Common myeloid progenitor, CD34-positive (primary cell): ENCODE data around the gene ACAP2.

Experiments
- CTCF ChIA-PET: fragments of 350-600 bp; sonication (Branson Sonifier 250); formaldehyde crosslinking; loops from one replicate; lab custom pipeline; 2021; ENCODE audit warnings: antibody characterized with exemption; lab: Charles Lee
- POLR2A ChIA-PET: fragments of 350-600 bp; sonication (Branson Sonifier 250); formaldehyde crosslinking; loops from one replicate; lab custom pipeline; 2021; ENCODE audit warnings: antibody characterized with exemption; lab: Charles Lee
- DNase-seq, 3 donors: peaks; one replicate each; pipeline versions ENCODE4 v3.0.0 to v3.0.0-alpha.2; 2013
- H3K27ac ChIP-seq, 2 experiments: 1 replicate in 1 of 2; 2 replicates in 1 of 2; pipeline ENCODE4 v1.7.0; 2013; ENCODE audit warnings: inconsistent platforms in 2 of 2, low read length in 2 of 2, mild to moderate bottlenecking in 2 of 2, low read depth in 1 of 2, moderate library complexity in 1 of 2; ENCODE audit not compliant: severe bottlenecking in 2 of 2, insufficient read depth in 1 of 2, poor library complexity in 1 of 2
- H3K27me3 ChIP-seq, 5 experiments: replicated peaks in 2 of 5; 1 replicate in 3 of 5; 2 replicates in 2 of 5; pipeline versions ENCODE4 v1.6.1 to v1.7.0; 2013; ENCODE audit warnings: low read length in 4 of 5, mild to moderate bottlenecking in 2 of 5, moderate library complexity in 2 of 5, inconsistent platforms in 1 of 5; ENCODE audit not compliant: insufficient read depth in 5 of 5, control insufficient read depth in 4 of 5
- H3K36me3 ChIP-seq, 4 experiments: 1 replicate in 2 of 4; 2 replicates in 2 of 4; pipeline versions ENCODE4 v1.6.1 to v1.7.0; 2013; ENCODE audit warnings: low read length in 3 of 4, control low read depth in 1 of 4, mild to moderate bottlenecking in 1 of 4; ENCODE audit not compliant: control insufficient read depth in 4 of 4, insufficient read depth in 4 of 4
- H3K4me1 ChIP-seq, 4 experiments: 1 replicate in 3 of 4; 2 replicates in 1 of 4; pipeline versions ENCODE4 v1.6.1 to v1.7.1; 2013; ENCODE audit warnings: low read length in 3 of 4, mild to moderate bottlenecking in 3 of 4, control low read depth in 1 of 4, inconsistent platforms in 1 of 4, moderate library complexity in 1 of 4; ENCODE audit not compliant: control insufficient read depth in 4 of 4, insufficient read depth in 4 of 4; ENCODE audit errors: control extremely low read depth in 1 of 4
- H3K4me3 ChIP-seq, 7 experiments: 1 replicate in 4 of 7; 2 replicates in 3 of 7; pipeline versions ENCODE4 v1.5.1 to v1.7.0; 2013; ENCODE audit warnings: mild to moderate bottlenecking in 7 of 7, low read length in 6 of 7, moderate library complexity in 6 of 7, inconsistent platforms in 2 of 7, low read depth in 2 of 7, control low read depth in 1 of 7; ENCODE audit not compliant: insufficient read depth in 4 of 7, control insufficient read depth in 1 of 7; ENCODE audit errors: extremely low read depth in 1 of 7
- H3K9me3 ChIP-seq, 5 experiments: 1 replicate in 4 of 5; 2 replicates in 1 of 5; pipeline versions ENCODE4 v1.6.1 to v1.7.1; 2013; ENCODE audit warnings: low read length in 4 of 5, mild to moderate bottlenecking in 2 of 5, inconsistent platforms in 1 of 5, low read depth in 1 of 5, moderate library complexity in 1 of 5; ENCODE audit not compliant: control insufficient read depth in 4 of 5, insufficient read depth in 2 of 5; ENCODE audit errors: control extremely low read depth in 1 of 5
- WGBS: methylation state at CpG from one replicate; pipeline ENCODE4 v1.1.5; 2013; ENCODE audit not compliant: insufficient coverage; 5-methylcytosine and 5-hydroxymethylcytosine counted together

The ACAP2 gene

DNA sequence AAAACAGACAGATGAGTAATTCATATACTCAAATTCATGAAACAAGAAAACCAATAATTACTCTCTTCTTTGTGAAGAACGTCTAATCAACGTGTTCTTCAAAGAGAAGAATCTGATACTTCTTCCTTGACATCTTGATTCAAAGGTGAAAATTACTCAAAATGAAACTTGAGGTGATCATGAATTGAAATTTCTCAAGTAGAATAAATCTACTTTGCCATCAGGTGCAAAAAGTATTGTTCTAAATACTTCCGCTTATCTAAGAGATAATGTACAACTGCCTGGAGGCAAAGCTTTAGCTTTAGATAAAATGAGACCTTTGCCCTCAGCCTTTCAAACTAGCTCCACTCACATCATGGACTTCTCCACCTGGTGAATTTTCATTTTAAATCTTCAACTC, 158.0 kb downstream of the ACAP2 start:
- H3K9me3 ChIP-seq, result no peaks in the 10 kb centered on the region
- ChIA-PET POLR2A (no interaction called here), CTCF (interaction anchor here (1.0 to 2.0 kb wide), 4 partner anchors 10 to 238 kb away, joined by 3 to 6 read pairs (median 4); no protein-coding TSS in a partner anchor)
- DNase-seq, result no peak
- no peak overlapping the region for H3K4me3 ChIP-seq
- H3K4me1 ChIP-seq, result no peaks in the 10 kb centered on the region
- H3K36me3 ChIP-seq, result peaks cover 10 to 60% (median 42%) of the 10 kb centered on the region in 4 experiments
- no peak overlapping the region for H3K27ac ChIP-seq
- no peaks in the 10 kb centered on the region for H3K27me3 ChIP-seq
- WGBS, result 100% methylated on average over 1 of the region's 3 CpGs

DNA sequence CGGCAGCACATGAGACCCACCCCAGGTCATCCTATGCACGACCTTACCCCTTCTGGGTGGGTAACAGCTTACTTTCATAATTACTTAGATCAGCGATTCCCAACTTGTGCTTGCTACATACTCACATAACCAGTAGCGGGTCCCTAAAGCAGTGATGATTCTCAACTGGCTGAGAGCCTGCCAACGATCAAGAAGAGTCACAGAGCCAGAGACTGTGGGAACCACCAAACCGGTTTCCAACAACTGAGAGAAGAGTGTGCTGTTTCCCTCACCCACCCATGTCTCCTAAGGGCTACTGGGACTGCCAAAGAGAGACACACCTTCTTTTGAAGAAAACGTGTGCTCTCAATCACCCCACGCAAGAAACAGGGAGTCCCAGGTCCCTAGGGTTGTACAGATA, 159.9 kb downstream of the ACAP2 start:
- no peaks in the 10 kb centered on the region for H3K27me3 ChIP-seq
- no peaks in the 10 kb centered on the region for H3K9me3 ChIP-seq
- 96% methylated on average over 8 of the region's 8 CpGs for WGBS
- H3K36me3 ChIP-seq, result peaks cover 10 to 58% (median 33%) of the 10 kb centered on the region in 4 experiments
- no peaks in the 10 kb centered on the region for H3K4me1 ChIP-seq
- ChIA-PET POLR2A (no interaction called here), CTCF (interaction anchor here (1.1 to 2.0 kb wide), 2 partner anchors 12 to 240 kb away, joined by 6 read pairs; partner anchors contain the start of gene XXYLT1)
- no peak for DNase-seq
- H3K27ac ChIP-seq, result no peak overlapping the region
- no peak overlapping the region for H3K4me3 ChIP-seq

DNA sequence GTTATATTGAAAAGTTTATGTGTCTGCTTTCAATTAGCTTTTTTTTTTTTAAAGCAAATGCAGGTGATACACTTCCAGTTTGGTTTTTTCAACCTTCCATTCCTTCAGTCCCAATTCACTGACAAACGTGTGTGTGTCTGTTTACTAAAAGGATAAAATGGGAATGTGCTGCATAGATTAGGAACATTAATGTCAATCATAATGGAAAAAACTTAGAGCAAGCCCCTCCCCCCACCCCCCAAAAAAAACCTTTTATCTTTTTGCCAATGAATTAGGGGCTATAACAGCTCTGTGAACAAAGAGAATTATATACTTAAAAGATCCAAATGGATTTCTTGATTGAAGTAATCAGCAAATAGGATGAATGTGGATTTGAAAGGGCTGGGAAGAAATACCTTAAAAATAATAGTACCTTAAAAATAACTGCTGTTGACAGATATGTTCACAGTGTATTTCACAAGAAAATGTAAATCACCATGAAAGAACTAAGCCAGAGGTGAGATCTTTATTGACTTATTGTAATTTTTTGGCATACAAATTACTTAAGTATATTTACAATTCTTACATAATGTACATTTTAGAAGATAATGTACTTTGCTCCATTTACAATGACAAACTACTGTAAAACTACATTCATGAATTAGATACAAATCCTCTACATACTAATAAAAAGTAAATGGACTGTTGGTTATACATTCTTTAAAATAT, 168.4 kb downstream of the ACAP2 start:
- ChIA-PET CTCF (interaction anchor here (0.9 to 2.6 kb wide), 9 partner anchors 10 to 252 kb away, joined by 3 to 18 read pairs (median 4); no protein-coding TSS in a partner anchor), POLR2A (no interaction called here)
- Histone ChIP-seq H3K4me1 (peaks cover 6 to 20% (median 18%) of the 10 kb centered on the region in 4 experiments), H3K9me3 (no peaks in the 10 kb centered on the region), H3K36me3 (peaks cover 2 to 14% (median 8%) of the 10 kb centered on the region in 4 experiments), H3K27ac (no peak overlapping the region), H3K27me3 (no peaks in the 10 kb centered on the region), H3K4me3 (no peak overlapping the region)
- no CpG with 5 or more reads among the region's 1 CpG for WGBS
- DNase-seq, result no peak

DNA sequence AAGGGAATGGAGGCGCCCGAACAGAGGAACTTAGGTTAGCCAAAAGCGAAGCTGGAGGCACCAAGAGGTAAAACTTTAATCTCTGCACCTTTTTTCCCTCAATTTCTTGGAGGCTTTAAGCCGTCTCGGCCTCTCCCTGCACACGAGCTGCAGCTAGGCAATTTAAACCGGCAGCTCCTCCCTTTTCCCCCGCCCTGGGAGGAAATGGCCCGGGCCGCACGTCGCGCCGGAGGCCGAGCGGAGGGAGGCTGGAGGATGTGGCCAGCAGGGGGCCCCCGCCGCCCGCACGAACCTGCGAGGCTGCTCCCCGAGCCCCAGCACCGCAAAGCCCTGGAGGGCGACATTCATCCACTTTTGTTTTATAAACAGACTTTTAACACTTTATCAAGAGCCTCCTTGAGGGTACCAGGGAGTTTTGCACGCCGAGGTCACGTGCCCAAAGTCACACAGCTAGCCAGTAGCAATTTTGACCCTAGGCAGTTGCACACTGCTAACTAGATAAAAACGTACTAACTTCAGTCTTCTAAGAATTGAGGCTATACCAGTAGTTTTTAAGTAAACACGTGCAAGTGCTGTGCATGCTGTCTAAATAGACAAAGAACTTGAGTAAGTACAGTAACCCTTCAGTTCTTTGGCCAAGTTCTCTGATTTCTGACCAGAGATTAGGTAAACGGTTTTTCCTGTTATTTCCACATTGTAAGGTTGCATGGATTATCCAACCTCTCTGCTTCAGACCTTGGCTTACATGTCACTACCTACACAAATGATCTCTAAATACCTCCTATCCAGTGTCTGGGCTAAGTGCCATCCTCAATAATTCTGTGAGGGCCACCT, 171.2 kb downstream of the ACAP2 start:
- no peaks in the 10 kb centered on the region for H3K9me3 ChIP-seq
- peaks cover 7 to 27% (median 23%) of the 10 kb centered on the region in 4 experiments for H3K4me1 ChIP-seq
- no peaks in the 10 kb centered on the region for H3K27me3 ChIP-seq
- ChIA-PET POLR2A (interaction anchor here (0.6 to 1.0 kb wide), 2 partner anchors 8 to 587 kb away, joined by 3 read pairs; no protein-coding TSS in a partner anchor), CTCF (interaction anchor here (0.6 to 4.6 kb wide), 24 partner anchors 10 to 599 kb away, joined by 3 to 87 read pairs (median 6); partner anchors contain the start of genes LSG1 and PPP1R2)
- DNase-seq, result peak; percentile 91 to 95 (median 94)
- peak overlapping the region; percentile 76 to 93 (median 81) for H3K4me3 ChIP-seq
- H3K27ac ChIP-seq, result peak overlapping the region; percentile 47 to 78
- 0% methylated on average over 29 of the region's 30 CpGs for WGBS
- peaks cover 0 to 20% (median under 1%) of the 10 kb centered on the region in 4 experiments for H3K36me3 ChIP-seq

DNA sequence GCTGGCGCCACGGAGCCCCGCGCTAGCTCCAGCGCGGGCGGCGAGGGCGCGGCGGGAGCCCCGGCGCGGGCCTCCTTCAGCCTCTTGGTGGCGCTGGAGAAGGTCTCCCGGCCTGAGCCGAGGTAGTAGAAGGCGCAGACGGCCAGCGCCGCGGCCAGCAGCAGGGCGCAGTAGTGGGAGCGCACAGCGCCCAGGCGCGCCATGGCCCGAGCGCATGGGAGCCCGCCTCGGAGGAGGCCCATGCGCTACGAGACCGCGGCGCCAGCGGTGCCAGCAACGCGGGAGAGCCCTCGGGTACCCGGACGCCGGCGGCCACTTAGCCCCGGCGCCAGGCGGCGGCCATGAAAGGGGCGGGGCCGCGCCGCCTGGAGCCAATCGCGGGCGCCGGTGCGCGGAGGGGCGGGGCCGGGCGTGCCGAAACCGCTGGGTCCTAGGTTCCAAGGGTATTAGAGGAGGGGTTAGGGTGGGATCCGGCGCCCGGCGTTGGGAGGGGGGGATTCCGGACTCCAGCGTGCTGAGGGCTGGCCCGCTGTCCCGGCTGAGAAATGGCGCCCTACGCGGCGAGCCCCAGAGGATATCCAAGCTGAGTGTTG, 171.9 kb downstream of the ACAP2 start, which contains the start of gene XXYLT1:
Gene XXYLT1, minus strand, starts transcription at position 343 of the 593 bp plus-strand sequence. Its CDS starts 101 bp downstream, at position 242.
- peak within 1 kb of the TSS; percentile 47 to 78 for H3K27ac ChIP-seq
- no peaks in the 10 kb centered on the region for H3K9me3 ChIP-seq
- CTCF ChIA-PET, result interaction anchor here (0.6 to 4.6 kb wide), 32 partner anchors 7 to 598 kb away, joined by 3 to 87 read pairs (median 4); partner anchors contain the start of genes LSG1 and PPP1R2

DNA sequence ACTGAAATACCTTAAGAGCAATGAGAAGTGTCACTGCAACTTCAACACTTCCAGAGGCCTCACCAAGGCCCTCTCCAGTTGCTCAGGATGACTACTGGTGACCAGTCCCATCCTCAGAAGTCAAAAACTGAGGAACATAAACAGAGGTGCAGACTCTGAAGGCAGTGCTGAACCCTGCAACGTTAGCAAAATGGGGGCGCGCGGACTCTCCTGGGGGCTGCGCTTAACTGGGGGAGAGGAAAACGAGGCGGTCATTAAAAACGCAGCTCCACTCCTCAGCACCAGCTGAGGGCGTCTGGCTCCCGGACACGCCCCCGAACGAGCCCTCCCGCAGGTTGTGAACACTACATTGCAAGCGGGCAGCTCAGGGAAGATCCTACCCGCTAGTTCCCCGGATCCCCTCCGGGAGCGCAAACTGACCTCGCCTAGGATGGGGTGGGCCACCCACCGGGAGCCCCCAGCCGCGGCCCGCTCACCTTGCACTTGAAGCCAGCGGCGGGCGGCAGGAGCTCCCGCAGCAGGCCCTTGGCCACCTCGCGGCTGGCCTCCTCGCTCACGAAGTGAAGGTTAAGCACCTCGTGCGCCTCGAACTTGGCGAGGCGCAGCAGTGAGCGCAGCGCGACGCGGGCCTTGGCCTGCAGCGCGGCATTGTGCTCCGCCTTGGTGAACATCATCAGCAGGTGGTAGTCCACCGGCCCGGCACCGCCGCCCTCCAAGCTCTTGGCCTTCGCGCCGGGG, 172.6 kb downstream of the ACAP2 start:
- H3K27ac ChIP-seq, result peak overlapping the region; percentile 12 to 78
- POLR2A ChIA-PET, result interaction anchor here (0.6 to 1.5 kb wide), 4 partner anchors 8 to 588 kb away, joined by 3 to 7 read pairs (median 4); no protein-coding TSS in a partner anchor
- CTCF ChIA-PET, result interaction anchor here (0.7 to 4.6 kb wide), 22 partner anchors 8 to 598 kb away, joined by 3 to 87 read pairs (median 4); partner anchors contain the start of genes LSG1 and PPP1R2
- peaks cover 7 to 27% (median 23%) of the 10 kb centered on the region in 4 experiments for H3K4me1 ChIP-seq
- DNase-seq, result peak; percentile 28 to 65 (median 56)
- under 1% methylated on average over 51 of the region's 52 CpGs for WGBS
- H3K27me3 ChIP-seq, result no peaks in the 10 kb centered on the region
- no peaks in the 10 kb centered on the region for H3K9me3 ChIP-seq
- peak overlapping the region; percentile 76 to 93 (median 81) for H3K4me3 ChIP-seq
- peaks cover 0 to 28% (median 7%) of the 10 kb centered on the region in 4 experiments for H3K36me3 ChIP-seq

More for the DNA sequence above, 171.9 kb downstream of the ACAP2 start, which contains the start of gene XXYLT1:
- WGBS, result under 1% methylated on average over 72 of the region's 75 CpGs
- H3K36me3 ChIP-seq, result peaks cover 0 to 22% (median 4%) of the 10 kb centered on the region in 4 experiments
- H3K27me3 ChIP-seq, result no peaks in the 10 kb centered on the region
- POLR2A ChIA-PET, result interaction anchor here (0.6 to 1.5 kb wide), 5 partner anchors 8 to 589 kb away, joined by 3 to 7 read pairs (median 3); no protein-coding TSS in a partner anchor
- H3K4me1 ChIP-seq, result peaks cover 7 to 27% (median 23%) of the 10 kb centered on the region in 4 experiments
- DNase-seq, result peak; percentile 85 to 94 (median 92)
- H3K4me3 ChIP-seq, result peak within 1 kb of the TSS; percentile 76 to 93 (median 81)
